HUES64 (cell line): ENCODE results near the gene UNC5B.

Experiments used
- H3K27ac ChIP-seq: 2 replicates; pipeline ENCODE4 v1.7.0; 2013; ENCODE audit warnings: low read depth, low read length, inconsistent platforms
- H3K27me3 ChIP-seq: 2 replicates; pipeline ENCODE4 v1.6.1; 2013; ENCODE audit warnings: mild to moderate bottlenecking, low read length; ENCODE audit not compliant: insufficient read depth
- H3K36me3 ChIP-seq: 2 replicates; pipeline ENCODE4 v1.6.1; 2013; ENCODE audit warnings: mild to moderate bottlenecking, low read length; ENCODE audit not compliant: insufficient read depth
- H3K4me1 ChIP-seq: 2 replicates; pipeline ENCODE4 v1.6.1; 2013; ENCODE audit warnings: mild to moderate bottlenecking, low read length, moderate library complexity; ENCODE audit not compliant: insufficient read depth
- H3K4me3 ChIP-seq: 2 replicates; pipeline ENCODE4 v1.5.1; 2013; ENCODE audit warnings: mild to moderate bottlenecking, low read length, moderate library complexity
- H3K9ac ChIP-seq: 2 replicates; pipeline ENCODE4 v1.6.1; 2013; ENCODE audit warnings: mild to moderate bottlenecking, low read depth, low read length
- H3K9me3 ChIP-seq: 2 replicates; pipeline ENCODE4 v1.6.1; 2013; ENCODE audit warnings: low read depth, low read length; ENCODE audit not compliant: insufficient read depth
- WGBS: fragments of 150-250, 120-280 bp; methylation state at CpG from one replicate; pipeline ENCODE4 v1.1.7; 2013; ENCODE audit warnings: missing lambda C conversion rate; 5-methylcytosine and 5-hydroxymethylcytosine counted together

UNC5B gene

GRCh38 chr10:71242622-71243009 lies 30.2 kb downstream of the UNC5B start:
- WGBS = 89% methylated on average over 13 of the region's 13 CpGs
- no peak overlapping the region for H3K4me3 ChIP-seq
- no peak overlapping the region for H3K9ac ChIP-seq
- H3K4me1 ChIP-seq = peaks cover 8% of the 10 kb centered on the region
- H3K27ac ChIP-seq = no peak overlapping the region
- no peaks in the 10 kb centered on the region for H3K27me3 ChIP-seq
- H3K36me3 ChIP-seq = no peaks in the 10 kb centered on the region
- H3K9me3 ChIP-seq = no peaks in the 10 kb centered on the region

- Histone ChIP-seq H3K4me1 (peaks cover 6% of the 10 kb centered on the region; the same call in 1 of the 2 replicates), H3K27ac (no peak overlapping the region), H3K9me3 (no peaks in the 10 kb centered on the region), H3K4me3 (no peak overlapping the region), H3K9ac (no peak overlapping the region), H3K36me3 (no peaks in the 10 kb centered on the region), H3K27me3 (no peaks in the 10 kb centered on the region)
- 93% methylated on average over 6 of the region's 6 CpGs for WGBS
Measured at GRCh38 chr10:71243756-71244395, 31.5 kb downstream of the UNC5B start.

GRCh38 chr10:71244431-71245419 lies 32.4 kb downstream of the UNC5B start:
- H3K36me3 ChIP-seq = no peaks in the 10 kb centered on the region
- H3K9ac ChIP-seq = no peak overlapping the region
- no peaks in the 10 kb centered on the region for H3K27me3 ChIP-seq
- no peak overlapping the region for H3K27ac ChIP-seq
- no peaks in the 10 kb centered on the region for H3K9me3 ChIP-seq
- peaks cover 6% of the 10 kb centered on the region; the same call in 1 of the 2 replicates for H3K4me1 ChIP-seq
- no peak overlapping the region for H3K4me3 ChIP-seq
- WGBS = 88% methylated on average over 28 of the region's 29 CpGs

- WGBS = 90% methylated on average over 21 of the region's 21 CpGs
- no peak overlapping the region for H3K9ac ChIP-seq
- H3K36me3 ChIP-seq = no peaks in the 10 kb centered on the region
- no peak overlapping the region for H3K4me3 ChIP-seq
- no peak overlapping the region for H3K27ac ChIP-seq
- H3K27me3 ChIP-seq = no peaks in the 10 kb centered on the region
- peaks cover 6% of the 10 kb centered on the region; the same call in 1 of the 2 replicates for H3K4me1 ChIP-seq
- H3K9me3 ChIP-seq = no peaks in the 10 kb centered on the region
Measured at GRCh38 chr10:71245420-71246325, 33.3 kb downstream of the UNC5B start.

- Histone ChIP-seq H3K27ac (no peak overlapping the region), H3K4me1 (peaks cover 6% of the 10 kb centered on the region; the same call in 1 of the 2 replicates), H3K9me3 (no peaks in the 10 kb centered on the region), H3K27me3 (no peaks in the 10 kb centered on the region), H3K36me3 (no peaks in the 10 kb centered on the region), H3K4me3 (no peak overlapping the region), H3K9ac (no peak overlapping the region)
- 82% methylated on average over 11 of the region's 11 CpGs for WGBS
Measured at GRCh38 chr10:71246591-71247413, 34.4 kb downstream of the UNC5B start.

- no peaks in the 10 kb centered on the region for H3K9me3 ChIP-seq
- WGBS = 91% methylated on average over 4 of the region's 4 CpGs
- H3K36me3 ChIP-seq = no peaks in the 10 kb centered on the region
- no peak overlapping the region for H3K9ac ChIP-seq
- H3K27ac ChIP-seq = no peak overlapping the region
- peaks cover 6% of the 10 kb centered on the region; the same call in 1 of the 2 replicates for H3K4me1 ChIP-seq
- H3K27me3 ChIP-seq = no peaks in the 10 kb centered on the region
- H3K4me3 ChIP-seq = no peak overlapping the region
Measured at GRCh38 chr10:71247414-71247705, 35.0 kb downstream of the UNC5B start.

- H3K27me3 ChIP-seq = no peaks in the 10 kb centered on the region
- no peaks in the 10 kb centered on the region for H3K9me3 ChIP-seq
- H3K27ac ChIP-seq = no peak overlapping the region
- no peak overlapping the region for H3K9ac ChIP-seq
- no peaks in the 10 kb centered on the region for H3K36me3 ChIP-seq
- no peak overlapping the region for H3K4me3 ChIP-seq
- no CpG with 5 or more reads among the region's 1 CpG for WGBS
- H3K4me1 ChIP-seq = peaks cover 7% of the 10 kb centered on the region; the same call in 1 of the 2 replicates
Measured at GRCh38 chr10:71247804-71248203, 35.4 kb downstream of the UNC5B start.

- Histone ChIP-seq H3K27ac (no peak overlapping the region), H3K27me3 (no peaks in the 10 kb centered on the region), H3K36me3 (no peaks in the 10 kb centered on the region), H3K4me1 (peaks cover 11% of the 10 kb centered on the region), H3K9me3 (no peaks in the 10 kb centered on the region), H3K9ac (no peak overlapping the region), H3K4me3 (no peak overlapping the region)
- 93% methylated on average over 6 of the region's 6 CpGs for WGBS
Measured at GRCh38 chr10:71248210-71248609, 35.8 kb downstream of the UNC5B start.

GRCh38 chr10:71249996-71250395 lies 37.6 kb downstream of the UNC5B start:
- no peaks in the 10 kb centered on the region for H3K9me3 ChIP-seq
- H3K36me3 ChIP-seq = no peaks in the 10 kb centered on the region
- no peak overlapping the region for H3K4me3 ChIP-seq
- no peaks in the 10 kb centered on the region for H3K27me3 ChIP-seq
- no peak overlapping the region for H3K27ac ChIP-seq
- H3K4me1 ChIP-seq = peaks cover 28% of the 10 kb centered on the region
- no peak overlapping the region for H3K9ac ChIP-seq
- WGBS = 83% methylated on average over 7 of the region's 7 CpGs

GRCh38 chr10:71250405-71250804 lies 38.0 kb downstream of the UNC5B start:
- H3K36me3 ChIP-seq = no peaks in the 10 kb centered on the region
- 94% methylated on average over 3 of the region's 3 CpGs for WGBS
- no peaks in the 10 kb centered on the region for H3K9me3 ChIP-seq
- H3K9ac ChIP-seq = no peak overlapping the region
- H3K27me3 ChIP-seq = no peaks in the 10 kb centered on the region
- H3K4me1 ChIP-seq = peaks cover 28% of the 10 kb centered on the region
- no peak overlapping the region for H3K4me3 ChIP-seq
- H3K27ac ChIP-seq = no peak overlapping the region
